Astrocyte (in vitro differentiated cells and primary cell): ENCODE results near the gene ADIPOR1. TPM values are rescaled to one million over a fixed set of nuclear protein-coding genes. Genes with fewer than 3 reads are reported as not detected.
A peak's percentile ranks its signal among the peaks of the same experiment; 100 is the strongest.

Source experiments
- DNase-seq: peaks from one replicate; pipeline ENCODE4 v3.0.0-alpha.2; 2010; ENCODE audit warnings: low read depth
- FAIRE-seq: peaks from 2 replicates; lab custom pipeline; 2011; peaks lifted over from hg19 to GRCh38; lab: Jason Lieb, UNC
- H2AFZ ChIP-seq: 2 replicates; pipeline ENCODE4 v1.6.0; 2012; ENCODE audit warnings: low read depth, low read length, inconsistent platforms
- H3K27ac ChIP-seq: 2 replicates; pipeline ENCODE4 v1.5.1; 2011; ENCODE audit warnings: low read depth, low read length, inconsistent platforms
- H3K27me3 ChIP-seq: 2 replicates; pipeline ENCODE4 v1.6.0; 2011; ENCODE audit warnings: low read length, inconsistent platforms; ENCODE audit not compliant: insufficient read depth
- H3K36me3 ChIP-seq: 2 replicates; pipeline ENCODE4 v1.5.1; 2011; ENCODE audit warnings: low read length, inconsistent platforms; ENCODE audit not compliant: insufficient read depth
- H3K4me1 ChIP-seq: 2 replicates; pipeline ENCODE4 v1.5.1; 2011; ENCODE audit warnings: low read length, inconsistent platforms; ENCODE audit not compliant: insufficient read depth
- H3K4me2 ChIP-seq: 2 replicates; pipeline ENCODE4 v1.6.0; 2012; ENCODE audit warnings: low read length, inconsistent platforms
- H3K4me3 ChIP-seq: 2 replicates; pipeline ENCODE4 v1.5.1; 2011; ENCODE audit warnings: low read depth, mild to moderate bottlenecking, low read length, inconsistent platforms; ENCODE audit not compliant: insufficient read depth
- H3K79me2 ChIP-seq: 2 replicates; pipeline ENCODE4 v1.6.0; 2012; ENCODE audit warnings: mild to moderate bottlenecking, low read length, inconsistent platforms; ENCODE audit not compliant: insufficient read depth
- H3K9ac ChIP-seq: 2 replicates; pipeline ENCODE4 v1.6.0; 2012; ENCODE audit warnings: mild to moderate bottlenecking, low read length, inconsistent platforms
- H3K9me3 ChIP-seq: 2 replicates; pipeline ENCODE4 v1.5.1; 2012; ENCODE audit warnings: low read depth, mild to moderate bottlenecking, low read length, inconsistent platforms; ENCODE audit not compliant: insufficient read depth
- H4K20me1 ChIP-seq: 2 replicates; pipeline ENCODE4 v1.6.0; 2012; ENCODE audit warnings: low read length, inconsistent platforms; ENCODE audit not compliant: insufficient read depth
- H3K27ac Mint-ChIP-seq: one replicate; pipeline ENCODE4 v1.8.0; 2021; ENCODE audit warnings: mild to moderate bottlenecking, mixed read lengths; ENCODE audit not compliant: unreplicated experiment
- H3K27me3 Mint-ChIP-seq: one replicate; pipeline ENCODE4 v1.8.0; 2021; ENCODE audit warnings: low read depth, mixed read lengths; ENCODE audit not compliant: unreplicated experiment
- H3K36me3 Mint-ChIP-seq: one replicate; pipeline ENCODE4 v1.8.0; 2021; ENCODE audit warnings: low read depth, mixed read lengths; ENCODE audit not compliant: unreplicated experiment
- H3K4me1 Mint-ChIP-seq: one replicate; pipeline ENCODE4 v1.8.0; 2021; ENCODE audit warnings: low read depth, mixed read lengths; ENCODE audit not compliant: unreplicated experiment
- H3K4me3 Mint-ChIP-seq: one replicate; pipeline ENCODE4 v1.8.0; 2021; ENCODE audit warnings: mild to moderate bottlenecking, moderate library complexity, mixed read lengths; ENCODE audit not compliant: unreplicated experiment
- H3K9me3 Mint-ChIP-seq: one replicate; pipeline ENCODE4 v1.8.0; 2021; ENCODE audit warnings: mild to moderate bottlenecking, mixed read lengths; ENCODE audit not compliant: unreplicated experiment
- EZH2 ChIP-seq: IDR thresholded peaks from 2 replicates; pipeline ENCODE4 v1.6.1; 2012; ENCODE audit warnings: mild to moderate bottlenecking, low read length, inconsistent platforms; ENCODE audit not compliant: insufficient read depth
- total RNA-seq: library from RNA; stranded (reverse); gene quantifications from 2 replicates; pipeline ENCODE4 v1.2.1, GENCODE V29; 2021
- TF ChIP-seq, protein P1 (sequence below): IDR thresholded peaks from 2 replicates; pipeline ENCODE4 v1.5.1; 2011; ENCODE audit warnings: low read depth, mild to moderate bottlenecking, inconsistent platforms, low read length, moderate library complexity; ENCODE audit not compliant: insufficient read depth

The ADIPOR1 gene
- total RNA-seq, 1 donor from 2014 or later = 73.0 TPM

DNA sequence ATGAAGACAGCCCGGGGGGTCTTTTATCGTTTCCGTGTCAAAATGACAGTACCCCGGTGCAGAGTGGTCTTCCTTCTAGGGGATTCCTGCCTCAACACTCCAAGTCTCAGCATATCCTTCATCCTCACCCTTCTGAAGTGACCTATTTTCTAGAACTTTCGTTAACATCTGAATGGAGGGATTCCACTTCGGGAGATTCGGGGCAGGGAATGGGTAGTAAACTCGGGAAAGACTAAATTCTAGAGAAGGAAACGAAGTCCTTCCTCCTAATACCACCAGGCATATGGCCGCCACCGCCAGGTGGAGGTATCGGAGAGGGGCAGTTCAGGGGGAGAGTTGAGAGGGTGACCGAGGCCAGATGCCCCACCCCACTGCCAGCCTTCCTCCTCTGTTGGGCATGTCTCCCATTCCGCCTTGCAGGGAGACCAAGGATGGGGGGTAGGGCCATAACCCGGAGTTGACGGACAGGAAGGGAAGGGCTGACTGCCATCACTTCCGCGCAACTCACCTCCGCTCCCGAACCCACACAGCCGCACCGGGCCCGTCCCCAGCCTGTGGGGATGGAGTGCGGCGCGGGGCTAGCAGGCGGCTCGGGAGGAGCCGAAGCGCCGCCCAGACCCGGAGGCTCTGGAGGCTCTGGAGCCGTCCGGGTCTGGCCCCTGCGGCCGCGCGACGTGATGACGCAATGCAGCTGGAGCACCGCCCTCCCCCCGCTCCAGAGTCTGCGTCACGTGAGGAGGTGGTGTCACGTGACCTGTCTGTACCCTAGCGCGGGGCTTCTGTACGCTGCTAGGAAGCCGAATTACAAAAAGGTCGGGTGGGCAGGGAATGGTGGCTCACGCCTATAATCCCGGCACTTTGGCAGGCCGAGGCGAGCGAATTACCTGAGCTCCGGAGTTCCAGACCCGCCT is 31.3 kb downstream of the ADIPOR1 start, which contains the start of gene KLHL12:
TSS of gene KLHL12 (minus strand) at position 654 of the 911 bp plus-strand sequence. CDS start 2,072 bp downstream, outside the sequence.
- TF ChIP-seq EZH2 = no peak
- TF ChIP-seq, protein P1, sequence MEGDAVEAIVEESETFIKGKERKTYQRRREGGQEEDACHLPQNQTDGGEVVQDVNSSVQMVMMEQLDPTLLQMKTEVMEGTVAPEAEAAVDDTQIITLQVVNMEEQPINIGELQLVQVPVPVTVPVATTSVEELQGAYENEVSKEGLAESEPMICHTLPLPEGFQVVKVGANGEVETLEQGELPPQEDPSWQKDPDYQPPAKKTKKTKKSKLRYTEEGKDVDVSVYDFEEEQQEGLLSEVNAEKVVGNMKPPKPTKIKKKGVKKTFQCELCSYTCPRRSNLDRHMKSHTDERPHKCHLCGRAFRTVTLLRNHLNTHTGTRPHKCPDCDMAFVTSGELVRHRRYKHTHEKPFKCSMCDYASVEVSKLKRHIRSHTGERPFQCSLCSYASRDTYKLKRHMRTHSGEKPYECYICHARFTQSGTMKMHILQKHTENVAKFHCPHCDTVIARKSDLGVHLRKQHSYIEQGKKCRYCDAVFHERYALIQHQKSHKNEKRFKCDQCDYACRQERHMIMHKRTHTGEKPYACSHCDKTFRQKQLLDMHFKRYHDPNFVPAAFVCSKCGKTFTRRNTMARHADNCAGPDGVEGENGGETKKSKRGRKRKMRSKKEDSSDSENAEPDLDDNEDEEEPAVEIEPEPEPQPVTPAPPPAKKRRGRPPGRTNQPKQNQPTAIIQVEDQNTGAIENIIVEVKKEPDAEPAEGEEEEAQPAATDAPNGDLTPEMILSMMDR = peak; percentile 49
- Mint-ChIP-seq H3K27ac (peak within 1 kb of the TSS; percentile 73), H3K27me3 (peaks cover 3% of the 10 kb centered on the region), H3K36me3 (peaks cover 2% of the 10 kb centered on the region), H3K9me3 (no peaks in the 10 kb centered on the region), H3K4me3 (peak within 1 kb of the TSS; percentile 89), H3K4me1 (peaks cover 4% of the 10 kb centered on the region)
- Histone ChIP-seq H3K4me2 (peak within 1 kb of the TSS; percentile 88), H3K9me3 (no peaks in the 10 kb centered on the region), H3K27ac (peak within 1 kb of the TSS; percentile 86), H3K27me3 (no peaks in the 10 kb centered on the region), H2AFZ (peak within 1 kb of the TSS; percentile 92), H3K4me1 (no peaks in the 10 kb centered on the region), H3K79me2 (peaks cover 11% of the 10 kb centered on the region), H3K36me3 (peaks cover 4% of the 10 kb centered on the region), H3K9ac (peak within 1 kb of the TSS; percentile 89), H3K4me3 (peak within 1 kb of the TSS; percentile 82), H4K20me1 (no peaks in the 10 kb centered on the region)
- DNase-seq (peak; percentile 88), FAIRE-seq (no peak)

DNA sequence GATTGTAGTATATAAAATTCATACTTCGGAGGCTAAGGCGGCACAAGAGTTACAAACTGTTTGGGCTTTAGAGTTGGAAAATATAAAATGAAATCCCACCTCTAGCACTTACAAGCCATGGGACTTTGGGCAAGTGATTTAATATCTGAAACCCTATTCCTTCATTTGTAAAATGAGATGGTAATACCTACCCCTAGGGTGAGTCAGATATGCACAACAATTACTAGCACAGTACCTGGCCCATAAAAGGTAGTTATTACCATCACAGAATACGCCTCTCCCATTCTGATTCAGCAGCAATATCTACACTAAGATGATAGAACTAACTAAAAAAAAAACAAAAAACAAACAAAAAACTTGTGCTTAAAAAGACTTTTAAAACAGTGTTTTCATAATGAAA is 34.6 kb downstream of the ADIPOR1 start:
- peaks cover 2% of the 10 kb centered on the region for H3K36me3 Mint-ChIP-seq
- FAIRE-seq = no peak
- Histone ChIP-seq H3K4me2 (no peak overlapping the region), H3K27ac (no peak overlapping the region), H3K36me3 (peaks cover 9% of the 10 kb centered on the region), H3K9ac (no peak overlapping the region), H4K20me1 (no peaks in the 10 kb centered on the region), H3K79me2 (peaks cover 11% of the 10 kb centered on the region), H2AFZ (no peak overlapping the region), H3K9me3 (no peaks in the 10 kb centered on the region), H3K27me3 (no peaks in the 10 kb centered on the region), H3K4me1 (no peaks in the 10 kb centered on the region), H3K4me3 (no peak overlapping the region)
- H3K4me1 Mint-ChIP-seq = peaks cover 4% of the 10 kb centered on the region
- H3K9me3 Mint-ChIP-seq = no peaks in the 10 kb centered on the region
- H3K4me3 Mint-ChIP-seq = peak overlapping the region; percentile 69
- peak overlapping the region; percentile 30 for H3K27ac Mint-ChIP-seq
- DNase-seq = no peak
- H3K27me3 Mint-ChIP-seq = no peaks in the 10 kb centered on the region
- TF ChIP-seq EZH2 = no peak
- TF ChIP-seq, protein P1 = no peak
